Uterus (tissue), 2 donors: ENCODE measurements around the gene SPEF2.

Source experiments
- POLR2A ChIP-seq, 2 donors: fragments of 450-650 bp; IDR thresholded peaks; one replicate each; pipeline ENCODE4 v1.6.1; 2016; ENCODE audit warnings: antibody characterized with exemption in 2 of 2, mild to moderate bottlenecking in 1 of 2, moderate library complexity in 1 of 2
- TF ChIP-seq, protein P1 (sequence below), 4 experiments: fragments of 200-600 bp in 2 of 4; fragments of 450-650 bp in 2 of 4; sonication (generic) in 2 of 4; IDR thresholded peaks; one replicate each; pipeline ENCODE4 v1.5.1; 2016 to 2019; ENCODE audit warnings: antibody characterized with exemption in 4 of 4, mild to moderate bottlenecking in 2 of 4, moderate library complexity in 1 of 4

DNA sequence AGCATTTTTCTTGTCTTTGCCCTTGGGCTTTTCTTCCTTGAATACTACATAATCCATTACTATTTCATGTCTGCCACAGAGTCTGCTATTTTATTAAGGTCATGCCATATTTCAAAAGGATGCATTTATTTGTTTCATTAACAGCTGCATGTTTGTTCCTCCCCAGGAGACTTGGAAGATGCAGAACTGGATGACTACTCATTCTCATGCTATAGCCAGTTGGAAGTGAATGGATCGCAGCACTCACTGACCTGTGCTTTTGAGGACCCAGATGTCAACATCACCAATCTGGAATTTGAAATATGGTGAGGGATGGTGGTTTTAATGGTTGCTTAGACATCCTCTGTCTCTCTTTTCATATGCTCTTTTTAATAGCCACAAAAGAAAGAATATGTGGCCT is 243.0 kb downstream of the SPEF2 start:
- TF ChIP-seq, protein P1, sequence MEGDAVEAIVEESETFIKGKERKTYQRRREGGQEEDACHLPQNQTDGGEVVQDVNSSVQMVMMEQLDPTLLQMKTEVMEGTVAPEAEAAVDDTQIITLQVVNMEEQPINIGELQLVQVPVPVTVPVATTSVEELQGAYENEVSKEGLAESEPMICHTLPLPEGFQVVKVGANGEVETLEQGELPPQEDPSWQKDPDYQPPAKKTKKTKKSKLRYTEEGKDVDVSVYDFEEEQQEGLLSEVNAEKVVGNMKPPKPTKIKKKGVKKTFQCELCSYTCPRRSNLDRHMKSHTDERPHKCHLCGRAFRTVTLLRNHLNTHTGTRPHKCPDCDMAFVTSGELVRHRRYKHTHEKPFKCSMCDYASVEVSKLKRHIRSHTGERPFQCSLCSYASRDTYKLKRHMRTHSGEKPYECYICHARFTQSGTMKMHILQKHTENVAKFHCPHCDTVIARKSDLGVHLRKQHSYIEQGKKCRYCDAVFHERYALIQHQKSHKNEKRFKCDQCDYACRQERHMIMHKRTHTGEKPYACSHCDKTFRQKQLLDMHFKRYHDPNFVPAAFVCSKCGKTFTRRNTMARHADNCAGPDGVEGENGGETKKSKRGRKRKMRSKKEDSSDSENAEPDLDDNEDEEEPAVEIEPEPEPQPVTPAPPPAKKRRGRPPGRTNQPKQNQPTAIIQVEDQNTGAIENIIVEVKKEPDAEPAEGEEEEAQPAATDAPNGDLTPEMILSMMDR (IDR thresholded peaks at IDR 0.05), result no peak
- no peak for TF ChIP-seq POLR2A (IDR thresholded peaks at IDR 0.05)
